Stimulated activated CD8-positive, alpha-beta memory T cell treated with anti-CD3 and anti-CD28 coated beads, Interleukin-12 subunit alpha, Interleukin-12 subunit beta, amount 100 ng/mL, for 1 hour (primary cell): Measurements from ENCODE around the gene IFIT3.
"Not testable (repeated sequence)": the region's sequence is repeated elsewhere in the genome, so short reads cannot be mapped to it uniquely, and the experiment has no call there.

Experiments
- DNase-seq: peaks from one replicate; pipeline ENCODE4 v3.0.0-alpha.2; 2020; ENCODE audit warnings: low read depth

IFIT3 gene

GRCh38 chr10:89327803-89328441, at the start of gene IFIT3:
Gene IFIT3, plus strand, starts transcription at chr10:89327997. Its CDS starts 77 bp downstream, at chr10:89328074.
- DNase-seq, result no peak

GRCh38 chr10:89278034-89278535, 49.7 kb upstream of the IFIT3 start:
- no peak for DNase-seq

- no peak for DNase-seq
Measured at GRCh38 chr10:89278900-89279392, 48.9 kb upstream of the IFIT3 start.

GRCh38 chr10:89279421-89279869, 48.4 kb upstream of the IFIT3 start:
- DNase-seq, result no peak

GRCh38 chr10:89280508-89280907, 47.3 kb upstream of the IFIT3 start:
- DNase-seq, result no peak

- no peak for DNase-seq
Measured at GRCh38 chr10:89281606-89282395, 46.0 kb upstream of the IFIT3 start.

- DNase-seq, result no peak
Measured at GRCh38 chr10:89283025-89283935, 44.5 kb upstream of the IFIT3 start.

GRCh38 chr10:89283936-89284475, 43.8 kb upstream of the IFIT3 start:
- no peak for DNase-seq

GRCh38 chr10:89284711-89285110, 43.1 kb upstream of the IFIT3 start:
- not testable (repeated sequence) for DNase-seq

GRCh38 chr10:89285303-89285702, 42.5 kb upstream of the IFIT3 start:
- not testable (repeated sequence) for DNase-seq

- DNase-seq, result no peak
Measured at GRCh38 chr10:89294721-89295239, 33.0 kb upstream of the IFIT3 start.

- no peak for DNase-seq
Measured at GRCh38 chr10:89295597-89295996, 32.2 kb upstream of the IFIT3 start.

GRCh38 chr10:89296220-89296648, 31.6 kb upstream of the IFIT3 start:
- DNase-seq, result no peak

- DNase-seq, result no peak
Measured at GRCh38 chr10:89297356-89297755, 30.4 kb upstream of the IFIT3 start.

GRCh38 chr10:89297791-89298190, 30.0 kb upstream of the IFIT3 start:
- DNase-seq, result no peak

- no peak for DNase-seq
Measured at GRCh38 chr10:89299031-89299430, 28.8 kb upstream of the IFIT3 start.

GRCh38 chr10:89301232-89301631, 26.6 kb upstream of the IFIT3 start:
- DNase-seq, result no peak

GRCh38 chr10:89301721-89302445, 25.9 kb upstream of the IFIT3 start, which contains the start of gene IFIT2:
Gene IFIT2, plus strand, starts transcription at chr10:89302046. Its CDS starts 78 bp downstream, at chr10:89302124.
- DNase-seq, result peak; percentile 6

- no peak for DNase-seq
Measured at GRCh38 chr10:89302625-89303024, 25.2 kb upstream of the IFIT3 start.

GRCh38 chr10:89303161-89303560, 24.6 kb upstream of the IFIT3 start:
- no peak for DNase-seq

GRCh38 chr10:89304026-89304425, 23.8 kb upstream of the IFIT3 start:
- DNase-seq, result no peak
